Neural cell (in vitro differentiated cells): ENCODE results near the gene ADCY2. TPM values are rescaled to one million over a fixed set of nuclear protein-coding genes. Genes with fewer than 3 reads are reported as not detected.

Experiments used
- H2AFZ ChIP-seq: fragments of 200-600, 300-800 bp; sonication (generic), shearing (Covaris generic); 2 replicates; pipeline ENCODE4 v1.6.0; 2014; ENCODE audit warnings: low read depth, mild to moderate bottlenecking, antibody characterized with exemption, low read length, moderate library complexity
- H3F3A ChIP-seq: fragments of 200-600 bp; shearing (Covaris generic); 2 replicates; pipeline ENCODE4 v1.6.1; 2016; ENCODE audit warnings: mild to moderate bottlenecking, moderate library complexity, mixed read lengths, antibody characterized with exemption, low read length; ENCODE audit not compliant: insufficient read depth, poor library complexity, severe bottlenecking
- H3K27ac ChIP-seq: fragments of 200-600, 300-800 bp; sonication (generic), shearing (Covaris generic); 2 replicates; pipeline ENCODE4 v1.5.1; 2014; ENCODE audit warnings: mild to moderate bottlenecking, low read length, moderate library complexity
- H3K27me3 ChIP-seq: fragments of 300-800, 200-600 bp; sonication (generic), shearing (Covaris generic); 2 replicates; pipeline ENCODE4 v1.6.0; 2014; ENCODE audit warnings: mild to moderate bottlenecking, low read depth, low read length, moderate library complexity; ENCODE audit not compliant: insufficient read depth
- H3K36me3 ChIP-seq: fragments of 300-800, 200-600 bp; sonication (generic), shearing (Covaris generic); 2 replicates; pipeline ENCODE4 v1.5.1; 2014; ENCODE audit warnings: mild to moderate bottlenecking, antibody characterized with exemption, low read length, moderate library complexity; ENCODE audit not compliant: insufficient read depth
- H3K4me2 ChIP-seq: fragments of 300-800, 200-600 bp; sonication (generic), shearing (Covaris generic); 2 replicates; pipeline ENCODE4 v1.6.0; 2014; ENCODE audit warnings: mild to moderate bottlenecking, low read length
- H3K4me3 ChIP-seq: fragments of 300-800, 200-600 bp; sonication (generic), shearing (Covaris generic); 2 replicates; pipeline ENCODE4 v1.5.1; 2014; ENCODE audit warnings: mild to moderate bottlenecking, low read length, moderate library complexity
- H3K79me2 ChIP-seq: fragments of 200-600 bp; shearing (Covaris generic); replicated peaks from 2 replicates; pipeline ENCODE4 v1.6.0; 2014; ENCODE audit warnings: mild to moderate bottlenecking, low read length, moderate library complexity; ENCODE audit not compliant: insufficient read depth
- H3K9ac ChIP-seq: fragments of 300-800, 200-600 bp; sonication (generic), shearing (Covaris generic); 2 replicates; pipeline ENCODE4 v1.6.1; 2016; ENCODE audit warnings: mild to moderate bottlenecking, low read length, mixed read lengths
- H3K9me2 ChIP-seq: fragments of 200-600 bp; shearing (Covaris generic); 2 replicates; pipeline ENCODE4 v1.6.1; 2016; ENCODE audit warnings: mild to moderate bottlenecking, low read length, mixed read lengths; ENCODE audit not compliant: insufficient read depth
- H3K9me3 ChIP-seq: fragments of 200-600, 300-800 bp; sonication (generic), shearing (Covaris generic); 2 replicates; pipeline ENCODE4 v1.6.1; 2016; ENCODE audit warnings: mild to moderate bottlenecking, mixed run types, low read length, moderate library complexity, mixed read lengths
- H4K20me1 ChIP-seq: fragments of 200-600 bp; shearing (Covaris generic); 2 replicates; pipeline ENCODE4 v1.6.1; 2016; ENCODE audit warnings: mild to moderate bottlenecking, mixed run types; ENCODE audit not compliant: insufficient read depth
- EP300 ChIP-seq: fragments of 450-650 bp; conservative IDR thresholded peaks from 2 replicates; pipeline ENCODE4 v1.6.1; 2014; ENCODE audit warnings: antibody characterized with exemption, mild to moderate bottlenecking, moderate library complexity; ENCODE audit not compliant: poor library complexity, severe bottlenecking
- EZH2 ChIP-seq: fragments of 200-600, 300-800 bp; shearing (Covaris generic), sonication (generic); IDR thresholded peaks from 2 replicates; pipeline ENCODE4 v1.6.1; 2014; ENCODE audit warnings: antibody characterized with exemption, low read length, borderline replicate concordance, mild to moderate bottlenecking; ENCODE audit not compliant: insufficient read depth, poor library complexity, severe bottlenecking
- MXI1 ChIP-seq: fragments of 450-650 bp; conservative IDR thresholded peaks from 2 replicates; pipeline ENCODE4 v1.6.1; 2014; ENCODE audit warnings: antibody characterized with exemption, mild to moderate bottlenecking; ENCODE audit not compliant: poor library complexity, severe bottlenecking
- POLR2AphosphoS5 ChIP-seq: IDR thresholded peaks from 2 replicates; pipeline ENCODE4 v1.6.1; 2012
- RAD21 ChIP-seq: fragments of 450-650 bp; conservative IDR thresholded peaks from 2 replicates; pipeline ENCODE4 v1.6.1; 2014; ENCODE audit warnings: antibody characterized with exemption, mild to moderate bottlenecking, moderate library complexity
- REST ChIP-seq: IDR thresholded peaks from 2 replicates; pipeline ENCODE4 v1.6.1; 2012; ENCODE audit warnings: borderline replicate concordance
- SMC3 ChIP-seq: fragments of 450-650 bp; conservative IDR thresholded peaks from 2 replicates; pipeline ENCODE4 v1.6.1; 2014; ENCODE audit warnings: antibody characterized with exemption, mild to moderate bottlenecking, moderate library complexity; ENCODE audit not compliant: poor library complexity
- polyA plus RNA-seq: library from polyadenylated mRNA; depleted of rRNA; stranded (reverse); fragments of >200 nt; gene quantifications from 2 replicates; pipeline ENCODE4 v1.2.3, GENCODE V29; 2014
- TF ChIP-seq, protein P1 (sequence below): fragments of 450-650 bp; IDR thresholded peaks from 2 replicates; pipeline ENCODE4 v1.5.1; 2014; ENCODE audit warnings: antibody characterized with exemption, mild to moderate bottlenecking, moderate library complexity; ENCODE audit not compliant: poor library complexity, severe bottlenecking

ADCY2 gene
- polyA plus RNA-seq, 1 donor from 2014 or later, result 1.9 TPM

- no peak for TF ChIP-seq EZH2
These were observed 460.9 kb downstream of the ADCY2 start (continued) for GRCh38 chr5:7856855-7857254.

DNA sequence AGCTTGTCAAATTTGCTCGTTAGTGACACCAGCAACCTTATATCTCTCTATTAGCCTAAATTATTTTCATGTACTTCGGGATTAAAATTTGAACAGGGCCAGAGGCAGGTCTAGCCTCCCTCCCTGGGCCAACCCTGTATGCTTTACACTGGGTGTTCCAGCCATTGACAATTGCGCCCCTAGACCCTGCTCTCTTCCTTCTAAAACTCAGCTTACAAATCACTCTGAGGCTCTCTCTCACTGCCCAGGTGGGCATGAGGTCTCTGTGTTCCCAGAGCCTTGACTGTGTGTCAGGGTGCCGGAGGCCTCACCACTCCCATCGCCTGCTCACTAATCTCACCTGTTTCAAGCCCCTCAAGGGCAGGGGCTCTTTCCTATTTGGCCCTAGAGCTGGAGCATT, 461.4 kb downstream of the ADCY2 start:
- Histone ChIP-seq H3K9me2 (no peaks in the 10 kb centered on the region), H3K9ac (no peak overlapping the region), H4K20me1 (no peaks in the 10 kb centered on the region), H3K79me2 (no peaks in the 10 kb centered on the region), H3K27ac (no peak overlapping the region), H3K4me3 (no peak overlapping the region), H3K36me3 (peaks cover 13% of the 10 kb centered on the region), H2AFZ (no peak overlapping the region), H3K27me3 (no peaks in the 10 kb centered on the region), H3K4me2 (no peak overlapping the region), H3K9me3 (no peaks in the 10 kb centered on the region), H3F3A (no peaks in the 10 kb centered on the region)
- TF ChIP-seq RAD21 (no peak), MXI1 (no peak), POLR2AphosphoS5 (no peak), SMC3 (no peak), EP300 (no peak)

DNA sequence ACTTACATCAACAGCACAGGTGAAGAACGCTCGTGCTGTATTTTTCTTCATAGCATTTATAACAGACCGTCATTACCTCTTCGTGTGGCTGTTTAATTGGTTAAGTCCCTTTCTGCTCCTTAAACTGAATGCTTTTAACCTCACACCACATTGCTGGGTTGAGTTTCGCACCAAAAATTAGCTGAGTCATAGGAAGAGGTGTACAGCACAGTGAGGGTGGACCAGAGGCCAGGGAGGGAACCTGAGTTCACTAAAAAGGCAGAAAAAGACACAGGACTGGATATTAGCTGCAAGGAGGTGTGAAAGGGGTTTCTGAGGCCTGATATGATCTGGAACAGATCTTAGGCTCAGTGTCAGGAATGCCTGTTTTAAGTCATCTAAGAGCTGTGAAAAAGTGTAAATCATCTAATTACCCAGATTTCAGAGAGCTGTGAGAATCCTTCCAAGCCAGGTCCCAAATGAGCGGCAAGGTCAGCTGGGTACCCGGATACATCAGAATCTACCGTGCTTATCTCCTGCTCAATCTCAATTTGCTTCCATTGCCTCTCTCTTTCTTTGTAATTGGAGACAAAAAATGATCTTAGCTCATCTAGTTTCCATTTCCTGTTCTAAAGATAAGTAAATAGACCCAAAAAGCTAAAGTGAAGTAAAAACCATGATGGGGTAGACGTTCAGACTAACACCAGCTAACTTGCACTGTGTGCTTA, 462.1 kb downstream of the ADCY2 start:
- no peaks in the 10 kb centered on the region for H3K9me2 ChIP-seq
- no peak overlapping the region for H3K4me2 ChIP-seq
- H3K79me2 ChIP-seq, result no peaks in the 10 kb centered on the region
- no peaks in the 10 kb centered on the region for H3K9me3 ChIP-seq
- no peaks in the 10 kb centered on the region for H3F3A ChIP-seq
- no peak overlapping the region for H3K27ac ChIP-seq
- peaks cover 19% of the 10 kb centered on the region for H3K36me3 ChIP-seq
- no peak overlapping the region for H3K4me3 ChIP-seq
- no peak for TF ChIP-seq EZH2
- TF ChIP-seq REST, result no peak
- TF ChIP-seq, protein P1, sequence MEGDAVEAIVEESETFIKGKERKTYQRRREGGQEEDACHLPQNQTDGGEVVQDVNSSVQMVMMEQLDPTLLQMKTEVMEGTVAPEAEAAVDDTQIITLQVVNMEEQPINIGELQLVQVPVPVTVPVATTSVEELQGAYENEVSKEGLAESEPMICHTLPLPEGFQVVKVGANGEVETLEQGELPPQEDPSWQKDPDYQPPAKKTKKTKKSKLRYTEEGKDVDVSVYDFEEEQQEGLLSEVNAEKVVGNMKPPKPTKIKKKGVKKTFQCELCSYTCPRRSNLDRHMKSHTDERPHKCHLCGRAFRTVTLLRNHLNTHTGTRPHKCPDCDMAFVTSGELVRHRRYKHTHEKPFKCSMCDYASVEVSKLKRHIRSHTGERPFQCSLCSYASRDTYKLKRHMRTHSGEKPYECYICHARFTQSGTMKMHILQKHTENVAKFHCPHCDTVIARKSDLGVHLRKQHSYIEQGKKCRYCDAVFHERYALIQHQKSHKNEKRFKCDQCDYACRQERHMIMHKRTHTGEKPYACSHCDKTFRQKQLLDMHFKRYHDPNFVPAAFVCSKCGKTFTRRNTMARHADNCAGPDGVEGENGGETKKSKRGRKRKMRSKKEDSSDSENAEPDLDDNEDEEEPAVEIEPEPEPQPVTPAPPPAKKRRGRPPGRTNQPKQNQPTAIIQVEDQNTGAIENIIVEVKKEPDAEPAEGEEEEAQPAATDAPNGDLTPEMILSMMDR, result no peak
- no peak for TF ChIP-seq POLR2AphosphoS5
- no peak for TF ChIP-seq EP300
- TF ChIP-seq RAD21, result no peak
- no peak for TF ChIP-seq MXI1
- no peaks in the 10 kb centered on the region for H3K27me3 ChIP-seq
- H4K20me1 ChIP-seq, result no peaks in the 10 kb centered on the region
- no peak overlapping the region for H3K9ac ChIP-seq
- no peak overlapping the region for H2AFZ ChIP-seq
